ENCODE data around the gene LDB2.

LDB2 gene

GRCh38 chr4:16757080-16757521 lies 141.3 kb downstream of the LDB2 start:
- DNase-seq (ENCODE audit: low spot score), result no peak

- no peak for DNase-seq (ENCODE audit: low spot score)
These were observed 144.3 kb downstream of the LDB2 start for GRCh38 chr4:16754104-16754503.

DNA sequence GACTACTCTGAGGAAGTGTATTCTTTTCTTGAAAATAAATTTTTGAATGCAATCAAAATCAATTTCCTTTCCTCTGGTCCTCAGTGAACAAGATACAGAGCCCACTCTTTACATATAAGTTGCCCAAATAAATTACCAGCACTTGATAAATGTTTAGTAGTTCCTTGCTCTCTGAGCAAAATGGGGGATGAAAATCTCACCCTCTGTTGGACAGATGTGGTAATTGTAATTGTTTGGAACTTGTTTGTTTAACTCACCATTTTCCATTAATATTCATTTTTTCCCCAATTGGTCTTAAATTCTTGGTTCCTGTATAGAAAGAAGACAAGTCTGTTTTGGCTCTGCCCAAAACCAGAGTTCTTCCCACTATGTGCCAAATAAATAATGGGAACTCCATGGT lies 146.3 kb downstream of the LDB2 start:
- DNase-seq (ENCODE audit: low spot score), result no peak

DNA sequence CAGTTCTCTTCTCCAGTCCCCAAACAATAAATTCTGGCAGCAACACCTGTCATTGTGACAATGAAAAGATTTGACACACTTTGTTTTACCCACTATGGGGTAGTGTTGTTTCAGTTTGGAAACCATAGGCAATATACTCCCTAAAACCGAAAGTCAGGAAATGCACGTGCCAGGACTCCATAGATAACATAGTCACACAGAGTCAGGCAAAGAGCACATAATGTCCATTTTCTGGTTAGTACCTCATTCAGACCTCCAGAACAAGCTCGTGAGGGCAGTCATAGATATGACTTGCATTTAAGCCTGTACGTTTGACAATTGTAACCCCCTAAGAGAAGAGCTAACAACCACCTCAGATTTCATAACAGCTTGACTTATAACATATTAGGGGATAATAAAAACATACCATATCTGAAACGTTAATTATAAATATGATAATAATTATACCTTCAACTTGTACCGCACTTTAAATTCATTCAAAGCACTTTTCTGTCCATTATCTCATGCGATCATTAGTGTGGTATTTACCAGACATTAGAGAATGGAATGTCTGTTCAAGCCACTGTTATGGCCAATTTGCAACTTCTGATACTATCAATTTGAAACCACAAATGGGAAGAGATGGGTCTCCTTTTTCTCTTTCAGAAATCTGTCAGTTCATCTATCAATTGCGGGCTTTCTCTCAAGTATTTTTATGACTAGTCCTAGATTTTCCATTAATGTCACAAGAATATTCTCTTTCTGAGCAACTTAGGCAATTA lies 147.4 kb downstream of the LDB2 start:
- DNase-seq (ENCODE audit: low spot score), result no peak

- no peak for DNase-seq (ENCODE audit: low spot score)
These were observed 148.2 kb downstream of the LDB2 start for GRCh38 chr4:16750216-16750615.

DNA sequence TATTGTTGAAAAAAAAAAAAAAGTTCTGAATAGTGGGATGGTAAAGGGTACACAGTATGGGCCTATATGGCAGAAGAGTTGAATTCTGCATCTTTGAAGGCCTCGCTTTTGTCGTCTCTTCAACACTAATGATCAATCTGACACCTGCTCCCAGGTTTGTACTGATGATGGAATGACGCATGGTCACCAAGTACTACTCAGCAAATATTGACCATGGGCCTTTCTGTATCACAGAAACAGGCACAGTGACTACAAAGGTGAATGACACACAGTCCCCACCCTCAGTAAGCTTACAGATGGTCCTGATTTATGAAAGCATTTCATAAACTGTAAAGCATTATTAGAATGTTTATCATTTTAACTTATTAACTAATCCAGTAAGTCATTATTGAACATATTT lies 152.6 kb downstream of the LDB2 start:
- no peak for DNase-seq (ENCODE audit: low spot score)

GRCh38 chr4:16745009-16745635 lies 153.3 kb downstream of the LDB2 start:
- DNase-seq (ENCODE audit: low spot score), result peak; percentile 36

DNA sequence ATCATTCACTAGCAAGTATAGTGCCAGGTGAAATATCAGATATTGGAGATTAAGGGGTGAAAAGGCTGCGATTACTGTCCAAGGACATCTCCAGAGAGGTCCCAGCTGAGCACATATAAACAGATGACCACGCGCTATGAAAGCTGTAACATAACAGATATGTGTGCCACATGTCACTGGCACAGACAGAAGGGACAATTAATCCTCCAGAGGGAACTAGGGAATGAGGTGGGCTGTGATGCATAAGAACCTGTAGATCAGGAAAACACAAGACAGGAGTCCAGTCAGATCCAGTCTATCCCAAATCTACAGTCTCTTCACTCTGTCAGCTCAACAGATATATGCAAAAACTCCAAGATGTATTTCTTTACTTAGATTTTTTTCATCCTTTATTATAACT lies 157.2 kb downstream of the LDB2 start:
- no peak for DNase-seq (ENCODE audit: low spot score)

DNA sequence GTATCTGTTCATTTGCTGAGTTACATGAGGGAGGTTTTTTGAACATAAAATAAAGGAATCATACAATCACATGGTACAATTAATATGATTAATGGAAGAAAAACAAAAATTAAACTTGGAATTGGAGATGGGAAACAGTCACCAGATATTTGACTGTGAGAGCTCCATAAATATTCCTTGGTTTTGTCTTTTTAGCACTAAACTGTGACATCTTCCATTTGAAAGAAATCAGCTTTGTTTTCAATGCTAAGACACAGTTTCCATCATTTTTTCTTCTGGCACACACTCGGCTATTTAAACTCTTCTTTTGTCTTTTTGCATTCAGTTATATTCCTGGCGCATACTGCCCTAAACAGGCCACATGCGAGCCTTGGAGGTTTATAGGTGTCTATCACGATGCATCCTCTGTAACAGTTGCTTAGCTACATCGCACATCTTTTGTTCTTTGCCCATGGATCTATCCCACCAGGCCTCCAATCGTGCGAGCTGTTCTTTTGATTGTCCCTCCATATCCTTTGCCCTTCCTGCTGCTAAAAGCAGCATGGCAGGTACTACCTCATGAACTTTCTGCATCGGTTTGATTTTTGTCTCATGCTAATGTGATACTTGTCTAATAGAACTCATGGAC lies 158.3 kb downstream of the LDB2 start:
- DNase-seq (ENCODE audit: low spot score), result no peak

DNA sequence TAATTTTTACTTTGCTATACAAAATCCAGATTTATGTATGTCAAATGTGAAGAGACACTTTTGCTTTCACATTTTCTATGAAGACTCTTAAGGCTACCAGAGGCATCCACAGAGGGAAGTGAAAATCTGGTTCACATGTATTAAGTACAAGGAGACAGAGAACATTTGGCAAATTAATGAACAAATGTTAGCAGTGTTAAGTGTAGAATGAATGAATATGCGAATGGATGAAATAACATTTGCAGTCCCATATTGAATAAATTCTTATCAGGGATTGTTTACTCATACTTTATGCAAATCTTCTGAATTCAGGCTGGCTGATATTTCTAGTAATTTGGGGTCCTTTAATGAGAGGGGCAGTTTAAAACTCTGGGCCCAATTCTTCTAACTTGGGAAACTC lies 159.9 kb downstream of the LDB2 start:
- DNase-seq (ENCODE audit: low spot score), result no peak

- DNase-seq (ENCODE audit: low spot score), result no peak
These were observed 164.9 kb downstream of the LDB2 start for GRCh38 chr4:16733509-16733908.

DNA sequence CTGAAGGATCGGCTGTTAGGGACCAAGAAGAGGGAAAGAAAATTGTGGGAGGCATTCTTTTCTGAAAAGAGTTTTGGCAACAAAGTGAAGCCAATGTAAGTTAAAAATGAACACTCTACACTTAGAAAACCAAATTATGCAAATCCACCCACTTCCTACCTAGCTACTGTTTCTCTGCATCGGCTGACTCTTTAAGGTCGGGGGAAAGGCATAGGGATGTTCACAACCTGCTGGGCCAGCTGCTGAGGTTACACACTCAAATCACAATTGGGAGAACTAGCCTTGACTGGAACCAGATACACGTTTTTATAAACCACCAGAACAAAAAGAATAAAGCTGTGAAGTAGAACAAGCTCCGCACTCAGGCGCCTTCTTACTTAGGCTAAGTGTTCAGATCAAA lies 165.7 kb downstream of the LDB2 start:
- DNase-seq (ENCODE audit: low spot score), result no peak

GRCh38 chr4:16731776-16732380 lies 166.6 kb downstream of the LDB2 start:
- DNase-seq (ENCODE audit: low spot score), result no peak

- no peak for DNase-seq (ENCODE audit: low spot score)
These were observed 167.8 kb downstream of the LDB2 start for GRCh38 chr4:16730522-16731205.

DNA sequence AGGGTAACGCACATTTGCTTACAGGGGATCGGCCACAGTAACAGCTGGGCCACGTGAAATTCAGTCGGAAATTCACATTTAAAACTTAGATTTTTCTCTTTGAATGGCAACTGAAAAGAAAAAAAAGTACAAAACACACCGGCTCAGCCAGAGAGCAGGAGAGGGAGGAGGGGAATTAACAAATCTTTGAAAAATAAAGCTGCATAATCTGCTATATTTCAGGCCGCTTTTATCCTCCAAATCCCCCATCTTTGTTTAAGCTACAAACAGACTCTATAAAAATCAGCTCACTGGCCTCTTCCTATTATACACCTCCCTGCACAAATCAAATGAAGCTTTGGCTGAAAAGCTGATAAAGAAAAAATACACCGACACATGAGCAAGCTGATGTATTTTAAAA lies 169.1 kb downstream of the LDB2 start:
- DNase-seq (ENCODE audit: low spot score), result no peak

- no peak for DNase-seq (ENCODE audit: low spot score)
These were observed 169.6 kb downstream of the LDB2 start for GRCh38 chr4:16728849-16729248.

GRCh38 chr4:16728111-16728510 lies 170.3 kb downstream of the LDB2 start:
- DNase-seq (ENCODE audit: low spot score), result no peak

DNA sequence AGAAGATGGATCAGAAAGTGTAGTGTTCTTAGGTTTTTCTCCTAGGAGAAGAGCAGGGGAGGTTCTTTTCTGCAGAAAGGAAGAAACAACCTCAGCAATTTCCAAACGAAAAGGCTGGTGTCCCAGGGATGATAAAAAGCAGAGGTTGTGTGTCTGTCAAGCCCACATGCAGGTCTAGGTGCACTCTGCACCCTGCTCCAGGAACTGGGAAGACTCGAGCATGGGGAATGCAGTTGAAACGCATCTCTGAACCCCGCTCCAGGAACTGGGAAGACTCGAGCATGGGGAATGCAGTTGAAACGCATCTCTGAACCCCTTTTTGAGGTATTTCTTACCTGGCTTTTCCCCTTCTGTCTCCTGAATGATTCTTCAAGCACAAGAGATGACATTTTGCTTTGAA lies 171.2 kb downstream of the LDB2 start:
- no peak for DNase-seq (ENCODE audit: low spot score)

DNA sequence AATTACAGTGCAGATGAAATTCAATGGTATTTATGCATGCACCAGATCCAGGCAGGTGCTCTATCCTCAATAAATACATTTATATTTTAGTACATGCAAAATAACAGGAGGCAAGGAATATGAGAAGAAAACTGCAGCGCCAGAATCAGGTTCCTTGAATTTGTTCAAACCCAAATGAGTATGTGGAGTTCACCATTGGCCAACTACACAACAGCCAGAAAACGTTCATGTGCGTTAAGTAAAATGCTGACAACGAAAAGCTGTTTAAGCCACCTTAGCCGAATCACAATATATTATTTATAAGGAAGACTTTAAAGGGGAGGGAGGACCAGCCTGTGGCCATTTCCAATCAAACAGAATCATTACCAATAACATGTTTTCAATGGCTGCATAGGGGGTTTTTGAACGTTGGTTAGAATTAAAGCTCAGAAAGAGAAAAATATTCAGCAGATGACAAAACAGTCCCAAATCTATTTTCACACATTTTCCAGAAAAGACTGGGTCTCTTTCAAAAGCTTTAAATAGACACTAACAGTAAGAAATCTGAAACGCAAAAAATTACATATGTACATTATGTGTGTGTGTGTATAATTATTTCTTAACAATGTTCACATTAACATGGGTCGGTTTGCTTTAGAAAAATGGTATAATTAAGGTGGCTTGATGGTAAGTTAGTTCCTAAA lies 171.9 kb downstream of the LDB2 start:
- DNase-seq (ENCODE audit: low spot score), result no peak

GRCh38 chr4:16725252-16725651 lies 173.2 kb downstream of the LDB2 start:
- DNase-seq (ENCODE audit: low spot score), result no peak

- DNase-seq (ENCODE audit: low spot score), result no peak
These were observed 176.0 kb downstream of the LDB2 start for GRCh38 chr4:16722416-16722815.
